LHCN-M2 (cell line): ENCODE results near the gene ALG2. TPM values are rescaled to one million over a fixed set of nuclear protein-coding genes. Genes with fewer than 3 reads are reported as not detected.
"Not testable (repeated sequence)": the region's sequence is repeated elsewhere in the genome, so short reads cannot be mapped to it uniquely, and the experiment has no call there.

ENCODE experiments used
- DNase-seq: peaks from one replicate; pipeline ENCODE4 v3.0.0-alpha.2; 2012; ENCODE audit warnings: low read depth
- total RNA-seq: library from RNA; depleted of rRNA; stranded (reverse); fragments of >200 nt; gene quantifications from 2 replicates; pipeline ENCODE4 v1.2.3, GENCODE V29; 2014

The ALG2 gene
- total RNA-seq, 1 experiment from 2014 or later = 35.4 TPM

DNA sequence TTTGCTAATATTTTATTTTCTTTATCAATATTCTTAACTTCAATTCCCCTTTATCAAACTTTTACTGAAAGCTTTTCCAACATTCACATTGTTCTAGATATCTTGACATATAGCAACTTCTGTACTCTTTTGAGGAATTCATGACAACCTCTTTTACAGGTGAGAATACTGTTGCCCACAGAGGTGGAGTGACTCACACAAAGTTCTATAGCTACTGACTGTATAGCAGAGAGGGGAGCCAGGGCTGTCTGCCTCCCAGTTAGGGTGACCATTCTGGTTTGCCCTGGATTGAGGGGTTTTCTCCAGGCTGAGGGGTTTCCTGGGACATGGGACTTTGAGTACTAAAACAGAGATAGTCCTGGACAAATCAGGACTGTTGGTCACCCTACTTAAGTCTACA, 16.6 kb upstream of the ALG2 start:
- DNase-seq = no peak

DNA sequence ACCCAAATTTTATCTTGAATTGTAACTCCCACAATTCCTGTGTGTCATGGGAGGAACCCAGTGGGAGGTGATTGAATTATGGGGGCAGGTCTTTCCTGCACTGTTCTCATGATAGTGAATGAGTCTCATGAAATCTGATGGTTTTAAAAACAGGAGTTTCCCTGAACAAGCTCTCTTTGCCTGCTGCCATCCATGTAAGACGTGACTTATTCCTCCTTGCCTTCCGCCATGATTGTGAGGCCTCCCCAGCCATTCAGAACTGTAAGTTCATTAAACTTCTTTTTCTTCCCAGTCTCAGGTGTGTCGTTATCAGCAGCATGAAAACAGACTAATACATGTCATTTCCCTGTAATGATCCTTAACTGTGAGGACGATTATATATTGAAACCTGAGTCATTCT, 16.1 kb upstream of the ALG2 start:
- DNase-seq = not testable (repeated sequence)

DNA sequence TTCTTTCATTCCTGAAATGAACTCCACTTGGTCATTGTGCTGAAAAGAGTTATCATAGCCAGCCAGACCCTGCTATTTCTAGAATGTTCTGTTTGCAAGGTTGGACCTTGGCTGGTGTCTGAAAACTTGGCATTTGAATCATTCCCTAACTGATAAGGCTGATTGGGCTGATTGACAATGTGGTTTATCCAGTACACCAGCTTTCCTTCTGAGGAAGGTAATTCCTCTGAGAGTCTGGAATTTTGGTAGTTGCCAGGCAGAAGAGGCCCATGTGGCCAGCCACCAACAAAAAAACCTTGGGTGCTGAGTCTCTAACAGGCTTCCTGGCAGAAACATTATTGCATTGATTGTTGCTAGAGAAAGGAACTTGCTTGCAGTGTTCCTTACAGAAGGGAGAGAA, 15.6 kb upstream of the ALG2 start:
- DNase-seq = no peak

DNA sequence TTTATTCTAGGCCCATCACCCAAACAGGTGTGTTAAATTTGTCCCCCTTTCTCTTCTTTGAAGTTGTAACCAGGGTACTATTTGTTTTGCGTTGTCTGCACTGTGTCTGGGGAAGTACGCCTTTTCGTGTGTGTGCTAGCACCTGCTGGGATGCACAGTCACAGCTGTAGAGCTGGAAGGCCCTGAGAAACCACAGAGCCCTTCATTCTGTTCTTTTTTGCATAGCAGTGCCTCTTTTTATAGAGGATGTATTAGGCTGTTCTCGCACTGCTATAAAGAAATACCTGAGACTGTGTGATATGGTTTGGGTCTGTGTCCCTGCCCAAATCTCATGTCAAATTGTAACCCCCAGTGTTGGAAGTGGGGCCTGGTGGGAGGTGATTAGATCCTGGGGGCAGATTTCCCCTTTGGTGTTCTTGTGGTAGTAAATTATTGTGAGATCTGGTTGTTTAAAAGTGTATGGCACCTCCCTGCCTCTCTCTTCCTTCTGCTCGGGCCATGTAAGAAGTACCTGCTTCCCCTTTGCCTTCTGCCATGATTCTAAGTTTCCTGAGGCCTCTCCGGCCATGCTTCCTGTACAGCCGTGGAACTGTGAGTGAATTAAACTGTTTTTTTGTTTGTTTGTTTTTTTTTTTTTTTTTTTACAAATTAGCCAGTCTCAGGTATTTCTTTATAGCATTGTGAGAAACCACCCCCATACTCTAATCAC, 14.3 kb upstream of the ALG2 start:
- DNase-seq = no peak

DNA sequence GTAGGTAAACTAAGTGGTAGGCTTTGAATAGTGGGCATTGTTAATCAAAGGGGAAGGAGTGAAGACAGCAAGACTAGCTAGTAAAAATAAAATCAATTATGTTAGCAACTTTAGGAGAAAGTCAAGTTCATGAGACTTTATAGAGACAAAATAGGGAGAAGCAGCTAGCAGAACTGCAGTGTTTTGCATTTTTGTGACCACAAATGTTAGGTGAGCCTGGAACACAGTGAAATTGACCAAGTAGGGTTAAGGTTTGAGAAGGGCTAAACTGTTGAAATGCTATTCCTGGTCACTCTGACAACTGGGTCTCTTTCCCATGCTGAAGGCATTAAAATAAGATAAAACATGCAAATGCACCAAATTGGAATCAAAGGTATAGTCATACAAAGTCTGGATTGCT, 13.3 kb upstream of the ALG2 start:
- DNase-seq = no peak

DNA sequence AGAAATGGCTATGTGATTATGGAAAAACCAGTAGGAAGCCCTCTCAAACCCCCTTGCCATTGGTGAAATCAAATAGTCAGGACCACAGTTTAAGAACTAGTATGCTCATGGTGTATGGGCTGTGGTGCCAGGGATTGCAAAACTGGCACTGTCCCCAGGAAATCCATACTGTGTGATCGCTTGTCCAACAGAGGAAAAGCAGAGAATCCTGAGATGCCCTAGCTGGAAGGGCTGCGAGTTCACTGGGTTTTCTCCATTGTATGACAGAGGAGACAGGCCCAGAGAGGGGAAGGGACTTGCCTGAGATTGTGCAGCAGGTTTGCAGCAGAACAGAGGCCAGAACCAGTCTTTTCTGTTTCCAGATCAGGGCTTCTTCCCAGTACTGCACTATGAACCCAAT, 12.9 kb upstream of the ALG2 start:
- DNase-seq = no peak

DNA sequence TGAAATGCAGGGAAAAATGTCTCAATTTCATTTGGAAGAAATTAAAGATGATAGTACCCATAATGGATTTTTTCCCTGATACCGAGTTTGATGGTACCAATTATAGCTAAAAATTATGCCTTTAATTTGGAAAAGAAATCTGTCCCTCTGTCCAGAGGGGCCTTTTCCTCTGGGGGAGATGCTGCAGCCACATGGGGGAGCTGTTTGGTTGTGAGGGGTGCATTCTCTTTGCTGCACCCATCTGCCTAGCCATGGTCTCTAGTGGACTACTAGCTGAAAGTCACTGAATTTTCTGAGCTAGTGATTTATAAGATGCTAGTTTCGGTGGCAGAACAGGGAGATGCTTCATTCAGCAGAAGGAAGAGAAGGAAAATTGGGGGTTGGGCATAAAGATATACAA, 10.0 kb upstream of the ALG2 start:
- DNase-seq = peak; percentile 19

DNA sequence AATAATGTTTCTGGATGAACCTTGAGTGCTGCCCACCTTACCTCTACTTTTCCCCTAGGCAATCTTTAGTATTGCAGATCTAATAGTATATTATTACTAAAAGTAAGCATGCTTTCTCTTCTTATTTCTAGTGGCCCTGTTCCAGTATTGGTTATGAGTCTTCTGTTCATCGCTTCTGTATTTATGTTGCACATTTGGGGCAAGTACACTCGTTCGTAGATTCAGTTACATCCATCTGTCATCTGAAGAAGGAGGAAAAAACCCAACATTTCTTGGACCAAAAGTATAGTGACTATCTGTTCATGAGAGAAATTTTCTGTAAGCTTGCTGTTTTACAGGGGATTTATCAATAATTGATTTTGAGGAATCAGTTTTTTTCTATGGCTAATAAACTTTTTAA, 8.5 kb upstream of the ALG2 start:
- DNase-seq = no peak

DNA sequence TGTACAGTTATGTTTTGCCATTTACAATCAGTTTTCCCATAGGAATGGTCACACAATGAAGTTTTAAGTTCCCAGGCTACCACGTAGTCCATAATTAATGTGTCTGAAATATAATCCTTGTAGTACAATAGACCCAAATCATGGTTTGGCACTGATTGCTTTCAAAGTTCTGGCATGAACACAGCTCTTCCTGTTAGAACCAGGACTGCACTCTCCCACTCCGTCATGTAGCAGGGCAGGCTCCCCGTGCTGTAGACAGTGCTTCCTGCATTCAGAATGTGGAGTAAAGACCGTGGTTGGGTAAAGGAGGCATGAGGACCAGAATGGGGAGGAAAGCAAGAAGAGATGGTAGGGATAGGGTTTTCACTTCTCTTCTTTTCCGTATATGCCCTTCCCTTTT, 4.3 kb upstream of the ALG2 start:
- no peak for DNase-seq

DNA sequence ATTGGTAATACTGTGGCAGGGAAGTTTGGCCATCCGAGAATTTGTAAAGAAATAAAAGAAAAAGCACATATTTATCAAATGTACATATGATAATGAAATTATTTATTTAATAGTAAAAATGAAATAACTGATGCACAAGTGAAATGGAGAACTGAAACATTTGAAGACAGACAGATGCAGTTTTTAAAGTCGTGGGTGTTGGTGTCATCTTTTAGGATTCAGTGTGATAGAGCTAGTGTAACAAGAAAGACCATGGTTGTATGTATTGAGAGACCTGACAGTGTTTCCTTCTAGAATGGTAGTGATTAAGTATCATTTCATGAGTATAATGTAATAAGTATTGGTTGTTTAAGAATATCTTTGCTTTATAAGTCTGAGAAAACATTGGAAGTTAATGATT, 2.7 kb upstream of the ALG2 start:
- DNase-seq = no peak

DNA sequence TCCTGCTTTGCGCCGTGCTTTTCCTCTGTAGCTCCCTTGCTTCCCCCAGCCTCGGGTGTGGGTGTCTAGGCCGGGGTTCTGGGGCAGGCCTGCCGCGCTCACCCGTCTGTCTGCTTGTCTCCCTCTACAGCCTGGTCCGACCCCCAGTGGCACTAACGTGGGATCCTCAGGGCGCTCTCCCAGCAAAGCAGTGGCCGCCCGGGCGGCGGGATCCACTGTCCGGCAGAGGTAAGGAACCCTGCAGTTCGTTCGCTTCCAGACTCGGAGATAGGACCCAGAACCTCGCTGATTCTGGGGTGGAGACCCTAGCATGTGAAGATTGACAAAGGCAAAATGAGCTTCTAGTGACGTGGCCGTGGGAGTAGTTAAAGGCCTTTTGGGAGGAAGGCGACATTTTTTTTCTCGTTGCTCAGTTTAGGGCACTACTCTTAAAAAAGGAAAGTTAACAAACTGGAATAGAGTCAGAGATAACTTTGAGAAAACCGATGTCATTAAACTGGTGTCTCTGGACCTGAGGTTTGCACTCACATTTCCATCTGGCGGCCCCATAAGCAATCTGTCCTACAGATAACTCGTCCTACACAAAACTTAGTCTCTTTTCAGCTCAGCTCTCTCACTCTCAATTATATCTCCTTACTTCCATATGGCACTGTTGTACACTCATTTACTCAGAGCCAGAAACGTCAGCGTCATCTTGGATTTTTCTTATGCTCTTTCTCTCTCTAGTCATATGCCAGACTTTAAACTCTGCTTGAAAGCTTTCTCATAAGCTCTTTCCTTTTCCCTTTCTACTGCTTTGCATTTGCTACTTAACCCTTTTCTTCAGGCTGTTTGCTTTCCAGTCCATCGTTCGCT, 901 bp upstream of the ALG2 start:
- DNase-seq = peak; percentile 2

DNA sequence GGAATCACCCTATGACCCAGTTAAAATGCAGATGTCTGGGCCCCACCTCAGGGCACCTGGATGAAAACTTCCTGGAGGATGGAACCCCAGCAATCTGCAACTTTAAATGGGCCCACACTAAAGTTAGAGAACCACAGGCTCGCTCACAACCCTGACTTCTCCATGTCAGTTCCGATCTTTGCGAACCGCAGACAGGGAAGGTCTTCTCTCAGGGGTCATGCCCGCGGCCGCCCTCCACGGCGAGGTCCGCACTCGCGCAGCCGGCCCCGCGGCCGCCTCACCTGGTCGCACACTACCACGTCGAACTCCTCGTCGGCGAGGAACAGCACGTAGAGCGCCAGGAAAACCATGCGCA, 499 bp downstream of the ALG2 start:
- no peak for DNase-seq

DNA sequence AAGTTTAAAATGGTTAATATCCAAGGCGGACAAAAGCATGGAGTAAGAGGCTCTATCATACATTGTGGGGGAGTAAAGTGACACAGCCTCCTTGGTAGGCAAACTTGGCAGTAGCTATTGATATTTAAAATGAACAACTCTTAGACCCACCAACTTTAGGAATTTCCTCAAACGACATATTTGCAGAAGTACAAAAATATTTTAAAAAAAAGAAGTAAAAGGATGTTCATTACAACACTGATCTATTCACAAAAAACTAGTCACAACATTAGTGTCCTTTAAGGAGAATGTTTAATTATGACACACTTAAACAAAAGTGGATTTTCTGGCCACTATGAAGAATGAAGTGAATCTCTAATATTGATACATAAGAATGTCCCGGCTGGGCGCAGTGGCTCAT, 1.7 kb downstream of the ALG2 start:
- DNase-seq = no peak

DNA sequence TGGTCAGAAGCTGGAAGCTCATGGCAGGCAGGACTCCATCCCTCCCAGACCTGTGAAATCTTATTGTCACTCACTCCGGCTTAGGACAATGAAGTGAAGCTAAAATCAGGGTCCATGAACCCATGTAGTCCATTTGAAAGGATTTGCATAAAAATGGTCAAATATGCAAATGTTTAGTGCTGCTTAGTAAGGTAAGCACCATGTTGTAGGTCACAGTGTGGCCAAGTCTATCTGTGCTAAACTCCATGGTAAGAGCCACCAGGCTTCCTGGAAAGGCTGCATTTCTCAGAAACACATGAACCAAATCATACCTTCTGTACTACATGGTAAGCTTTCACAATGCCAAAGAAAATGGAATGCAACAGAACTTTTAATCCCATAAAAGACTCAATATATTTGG, 5.7 kb downstream of the ALG2 start:
- no peak for DNase-seq

DNA sequence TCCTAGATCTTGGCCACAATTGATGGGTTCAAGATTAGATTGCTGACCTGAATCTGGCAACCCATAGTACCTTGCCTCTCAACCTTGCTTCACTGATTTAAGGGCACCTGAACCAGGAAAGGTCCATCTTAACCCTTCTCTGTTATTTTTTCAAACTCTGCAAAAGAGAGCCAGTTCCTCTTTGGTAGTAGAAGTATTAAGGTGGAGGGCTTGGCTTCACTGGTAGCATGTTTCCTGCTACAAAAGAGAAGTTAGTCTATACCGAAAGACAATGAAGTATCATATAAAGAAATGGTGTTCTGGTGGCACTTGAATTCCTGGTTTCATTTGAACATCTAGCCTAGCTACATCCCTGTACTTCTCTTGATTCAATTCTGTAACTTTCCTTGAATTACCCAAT, 8.5 kb downstream of the ALG2 start:
- no peak for DNase-seq

DNA sequence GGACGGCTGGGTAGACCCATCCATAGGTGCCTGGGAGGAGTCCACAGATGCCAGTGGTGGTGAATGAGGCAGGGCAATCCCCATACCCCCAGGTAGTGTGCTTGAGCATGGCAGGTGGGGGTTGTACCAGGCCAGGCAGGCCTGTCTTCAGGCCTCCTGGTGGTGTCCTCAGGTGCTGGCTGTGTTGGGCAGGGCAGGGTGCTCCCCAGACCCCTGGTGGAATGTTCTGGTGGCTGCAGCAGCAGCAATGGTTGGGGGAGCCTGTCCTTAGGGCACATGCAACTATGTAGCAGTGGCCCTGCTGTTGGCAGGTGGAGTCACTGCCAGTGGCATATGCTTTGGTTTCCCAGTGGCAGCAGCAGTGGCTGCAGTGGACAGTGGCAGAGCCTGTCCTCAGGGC, 10.0 kb downstream of the ALG2 start:
- DNase-seq = no peak

DNA sequence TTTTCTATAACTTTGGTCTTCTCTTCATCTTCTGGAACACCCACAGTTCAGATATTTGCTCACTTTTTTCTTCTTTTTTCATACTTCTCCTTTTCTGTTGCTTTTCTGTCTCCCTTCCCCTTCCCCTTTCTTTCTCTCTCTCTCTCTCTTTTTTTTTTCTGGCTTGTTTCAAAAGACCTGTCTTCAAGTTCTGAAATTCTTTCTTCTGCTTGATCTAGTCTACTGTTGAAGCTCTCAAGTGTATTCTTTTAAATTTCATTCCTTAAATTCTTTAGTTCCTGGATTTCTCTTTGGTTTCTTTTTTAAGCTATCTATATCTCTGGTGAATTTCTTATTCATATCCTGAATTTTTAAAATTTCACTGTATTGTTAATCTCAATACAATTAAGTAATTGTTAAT, 11.2 kb downstream of the ALG2 start:
- DNase-seq = no peak

DNA sequence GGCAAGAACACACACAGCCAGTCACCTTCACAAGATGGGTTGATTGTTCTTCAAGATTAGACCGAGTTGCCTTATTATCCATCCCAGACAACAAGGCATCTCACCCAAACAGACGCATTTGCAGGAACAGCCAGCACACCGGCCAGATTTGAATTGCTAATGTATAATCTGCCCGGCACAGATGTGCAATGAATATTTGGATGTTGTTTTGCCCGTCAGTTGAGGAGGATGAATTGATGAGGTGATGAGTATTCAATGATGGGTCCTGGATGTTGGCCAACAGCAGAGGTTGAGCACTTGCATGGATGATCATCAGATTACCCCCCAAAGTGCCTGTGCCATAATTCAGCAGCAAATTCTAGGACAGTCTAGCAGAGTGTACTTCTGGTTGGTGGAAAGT, 20.1 kb downstream of the ALG2 start:
- no peak for DNase-seq

DNA sequence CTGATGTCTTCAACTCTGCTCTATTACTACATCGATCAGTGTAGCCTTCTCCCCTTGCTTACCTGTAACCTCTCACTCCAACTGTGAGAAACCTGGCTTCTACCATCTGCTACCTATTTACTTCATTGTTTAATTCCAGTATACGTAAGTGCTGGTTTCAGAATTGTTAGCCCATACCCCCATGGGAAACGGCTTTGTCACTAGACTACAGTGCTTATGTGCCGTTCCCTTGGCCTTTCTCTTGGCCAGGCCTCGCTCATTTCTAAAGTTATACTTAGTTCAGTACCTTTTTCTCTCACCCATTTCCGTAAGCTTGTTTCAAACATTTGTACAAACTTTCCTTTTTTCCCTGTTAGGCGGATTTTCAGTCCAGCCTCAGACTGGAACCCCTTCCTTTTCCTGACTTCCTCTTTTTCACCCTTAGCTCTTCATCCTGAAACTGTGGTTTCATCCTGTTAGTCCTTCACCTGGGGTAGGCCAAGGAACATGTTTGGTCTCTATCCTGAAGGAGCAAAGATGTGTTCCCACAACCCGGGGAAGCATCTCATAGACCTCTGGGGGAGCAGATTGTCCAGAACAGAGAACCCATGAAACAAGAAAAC, 21.7 kb downstream of the ALG2 start:
- no peak for DNase-seq

DNA sequence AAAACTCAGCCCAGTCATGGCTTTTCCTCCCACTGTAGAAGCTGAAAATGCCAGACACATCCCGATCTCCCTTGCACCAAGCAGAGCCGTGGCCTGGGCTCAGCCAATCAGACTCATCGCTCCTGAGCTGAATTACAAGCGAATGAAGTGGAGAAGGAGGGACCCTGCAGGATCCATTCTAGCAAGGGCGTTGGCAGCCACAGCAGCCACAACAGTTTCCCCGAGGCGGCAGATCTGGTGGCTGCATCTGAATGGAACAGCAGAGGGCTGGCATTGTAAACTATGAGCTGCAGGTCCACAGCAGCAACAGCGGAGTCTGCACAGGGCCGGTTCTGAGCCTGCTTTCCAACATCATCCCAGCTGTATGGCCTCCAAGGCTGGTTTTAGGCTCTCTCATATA, 23.8 kb downstream of the ALG2 start:
- DNase-seq = no peak

DNA sequence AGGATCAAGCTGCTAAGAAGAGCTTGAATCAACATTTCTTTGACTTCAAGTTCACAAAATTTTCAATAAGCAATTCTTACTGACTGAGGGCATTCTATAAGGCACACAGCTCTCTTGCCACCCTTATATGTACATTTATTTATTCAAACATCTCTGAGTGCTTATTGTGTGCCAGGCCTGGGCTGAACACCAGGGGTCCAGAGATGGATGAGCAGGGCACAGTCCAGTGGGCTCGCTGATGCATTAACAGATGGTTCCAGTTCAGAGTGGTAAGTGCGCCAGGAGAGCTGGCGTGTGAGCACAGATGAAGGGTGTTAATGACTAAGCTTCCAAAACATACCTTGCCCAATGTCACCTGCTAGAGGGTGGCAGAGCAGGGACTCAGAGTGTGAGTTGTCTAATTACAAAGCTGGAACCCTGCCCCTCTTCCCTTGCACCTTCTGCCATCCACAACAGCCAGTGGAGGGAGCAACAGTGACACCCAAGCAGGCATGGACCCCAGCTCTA, 24.6 kb downstream of the ALG2 start:
- DNase-seq = no peak

DNA sequence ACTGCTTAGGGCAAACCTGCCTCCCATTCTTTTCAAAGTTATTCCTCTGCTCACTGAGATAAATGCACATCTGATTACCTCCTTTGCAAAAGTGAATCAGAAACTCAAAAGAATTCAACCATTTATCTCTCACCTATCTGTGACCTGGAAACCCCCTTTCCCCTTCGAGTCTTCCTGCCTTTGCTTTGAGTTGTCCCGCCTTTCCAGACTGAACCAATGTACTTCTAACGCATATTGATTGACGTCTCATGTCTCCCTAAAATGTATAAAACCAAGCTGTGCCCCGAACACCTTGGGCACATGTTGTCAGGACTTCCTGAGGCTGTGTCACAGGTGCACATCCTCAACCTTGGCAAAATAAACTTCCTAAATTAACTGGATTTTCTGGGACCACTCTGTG, 25.3 kb downstream of the ALG2 start:
- not testable (repeated sequence) for DNase-seq

DNA sequence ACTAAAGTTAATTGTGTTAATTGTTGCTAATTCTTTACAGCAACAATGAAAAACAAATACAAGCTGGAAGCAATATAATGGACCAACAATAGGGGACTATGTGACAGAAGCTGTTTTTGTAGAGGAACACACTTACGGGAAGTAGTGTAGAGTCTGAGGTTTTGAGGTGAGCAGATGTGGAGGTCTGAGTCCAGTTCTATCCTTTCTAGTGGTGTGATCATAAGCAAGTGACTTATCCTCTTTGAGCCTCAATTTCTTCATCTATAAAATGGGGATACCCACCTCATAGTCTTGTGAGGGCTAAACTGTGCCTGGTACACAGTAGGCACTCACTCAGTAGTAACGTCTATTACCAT, 28.3 kb downstream of the ALG2 start:
- no peak for DNase-seq
